Liver (tissue), 9 donors: ENCODE results near the gene CPAMD8. TPM values are rescaled to one million over a fixed set of nuclear protein-coding genes. Genes with fewer than 3 reads are reported as not detected.

ENCODE experiments used
- DNase-seq: peaks from one replicate; pipeline ENCODE4 v3.0.0-alpha.2; 2017; ENCODE audit warnings: low spot score
- H3K27ac ChIP-seq, 2 donors: one replicate each; pipeline ENCODE4 v1.7.0; 2013; ENCODE audit warnings: inconsistent platforms in 2 of 2, low read length in 2 of 2, control low read depth in 1 of 2, low read depth in 1 of 2, mild to moderate bottlenecking in 1 of 2
- H3K27me3 ChIP-seq, 4 donors: one replicate each; pipeline versions ENCODE4 v1.6.1 to v1.7.0; 2013; ENCODE audit warnings: low read length in 3 of 4, inconsistent platforms in 1 of 4, mild to moderate bottlenecking in 1 of 4, moderate library complexity in 1 of 4; ENCODE audit not compliant: control insufficient read depth in 4 of 4, insufficient read depth in 4 of 4
- H3K36me3 ChIP-seq, 4 donors: one replicate each; pipeline versions ENCODE4 v1.6.1 to v1.7.0; 2013; ENCODE audit warnings: low read length in 3 of 4, mild to moderate bottlenecking in 3 of 4, low read depth in 1 of 4, moderate library complexity in 1 of 4; ENCODE audit not compliant: control insufficient read depth in 4 of 4, insufficient read depth in 3 of 4
- H3K4me1 ChIP-seq, 4 donors: one replicate each; pipeline versions ENCODE4 v1.6.1 to v1.7.0; 2013; ENCODE audit warnings: low read length in 3 of 4, mild to moderate bottlenecking in 3 of 4, moderate library complexity in 1 of 4; ENCODE audit not compliant: control insufficient read depth in 4 of 4, insufficient read depth in 4 of 4
- H3K4me3 ChIP-seq, 3 donors: one replicate each; pipeline versions ENCODE4 v1.6.1 to v1.7.0; 2013; ENCODE audit warnings: low read length in 3 of 3, control low read depth in 1 of 3, low read depth in 1 of 3, mild to moderate bottlenecking in 1 of 3
- H3K9ac ChIP-seq, 2 donors: one replicate each; pipeline ENCODE4 v1.7.0; 2013; ENCODE audit warnings: low read length in 2 of 2, mild to moderate bottlenecking in 2 of 2, moderate library complexity in 2 of 2, control low read depth in 1 of 2, low read depth in 1 of 2
- H3K9me3 ChIP-seq, 4 donors: one replicate each; pipeline versions ENCODE4 v1.6.1 to v1.7.0; 2013; ENCODE audit warnings: low read length in 3 of 4; ENCODE audit not compliant: control insufficient read depth in 4 of 4
- ATF3 ChIP-seq: IDR thresholded peaks from 2 replicates; pipeline ENCODE4 v1.6.1; 2016; ENCODE audit warnings: antibody characterized with exemption
- EGR1 ChIP-seq, 2 donors: IDR thresholded peaks; 2 replicates each; pipeline ENCODE4 v1.6.1; 2016 to 2018; ENCODE audit warnings: antibody characterized with exemption in 2 of 2, low read depth in 2 of 2
- FOXA1 ChIP-seq: IDR thresholded peaks from 2 replicates; pipeline ENCODE4 v1.6.1; 2016; ENCODE audit warnings: antibody characterized with exemption
- FOXA2 ChIP-seq: IDR thresholded peaks from 2 replicates; pipeline ENCODE4 v1.6.1; 2016; ENCODE audit warnings: antibody characterized with exemption
- GABPA ChIP-seq, 2 donors: IDR thresholded peaks in 1 of 2; conservative IDR thresholded peaks in 1 of 2; 2 replicates each; pipeline ENCODE4 v1.6.1; 2016; ENCODE audit warnings: antibody characterized with exemption in 2 of 2, mild to moderate bottlenecking in 1 of 2, moderate library complexity in 1 of 2
- HNF4A ChIP-seq, 2 donors: conservative IDR thresholded peaks; 2 replicates each; pipeline ENCODE4 v1.6.1; 2016; ENCODE audit warnings: antibody characterized with exemption in 2 of 2, mild to moderate bottlenecking in 2 of 2
- HNF4G ChIP-seq: IDR thresholded peaks from 2 replicates; pipeline ENCODE4 v1.6.1; 2016; ENCODE audit warnings: antibody characterized with exemption
- MAX ChIP-seq: IDR thresholded peaks from 2 replicates; pipeline ENCODE4 v1.6.1; 2016; ENCODE audit warnings: antibody characterized with exemption
- NR2F2 ChIP-seq: IDR thresholded peaks from 2 replicates; pipeline ENCODE4 v1.6.1; 2016; ENCODE audit warnings: antibody characterized with exemption
- RAD21 ChIP-seq, 2 donors: IDR thresholded peaks; 2 replicates each; pipeline ENCODE4 v1.6.1; 2016; ENCODE audit warnings: antibody characterized with exemption in 2 of 2, mild to moderate bottlenecking in 2 of 2
- RXRA ChIP-seq, 2 donors: IDR thresholded peaks; 2 replicates each; pipeline ENCODE4 v1.6.1; 2017 to 2018; ENCODE audit warnings: antibody characterized with exemption in 2 of 2, mild to moderate bottlenecking in 1 of 2
- TAF1 ChIP-seq: conservative IDR thresholded peaks from 2 replicates; pipeline ENCODE4 v1.6.1; 2016; ENCODE audit warnings: antibody characterized with exemption, mild to moderate bottlenecking
- YY1 ChIP-seq: IDR thresholded peaks from 2 replicates; pipeline ENCODE4 v1.6.1; 2016; ENCODE audit warnings: antibody characterized with exemption, mild to moderate bottlenecking
- ZBTB33 ChIP-seq: IDR thresholded peaks from 2 replicates; pipeline ENCODE4 v1.6.1; 2016; ENCODE audit warnings: antibody characterized with exemption
- WGBS: extraction: QIAGEN DNeasy Blood & Tissue Kit; methylation state at CpG from one replicate; pipeline ENCODE4 v1.1.7; 2013; 5-methylcytosine and 5-hydroxymethylcytosine counted together
- polyA plus RNA-seq, 2 donors: library from polyadenylated mRNA; stranded (reverse) in 1 of 2; unstranded in 1 of 2; fragments of 200-250 nt in 1 of 2; fragments of >200 nt in 1 of 2; fragmentation: Nextera tagmentation in 1 of 2; extraction: Ambion mirVana in 1 of 2; gene quantifications; one replicate each; pipeline versions ENCODE4 v1.2.1 to v1.2.3, GENCODE V29; 2013 to 2015
- total RNA-seq, 2 donors: library from RNA; depleted of rRNA; stranded (reverse); fragments of >200 nt; gene quantifications; one replicate each; pipeline ENCODE4 v1.2.3, GENCODE V29; 2014
- TF ChIP-seq, protein P1 (sequence below): fragments of 150-350 bp; IDR thresholded peaks from 2 replicates; pipeline ENCODE4 v1.5.1; 2017; ENCODE audit warnings: improper control_type of control experiment, low read depth, low read length; ENCODE audit not compliant: missing input control
- TF ChIP-seq, protein P2 (sequence below): IDR thresholded peaks from 2 replicates; pipeline ENCODE4 v1.6.1; 2016; ENCODE audit warnings: antibody characterized with exemption, mild to moderate bottlenecking
- donor health status: healthy.
- donor health status: healthy.
- donor health status: healthy.
- donor health status: healthy.
- donor health status: healthy.

The CPAMD8 gene
- total and polyA plus RNA-seq, 4 donors: 0.92 to 1.4 (median 1.1) TPM

- WGBS: 88% methylated on average over 5 of the region's 5 CpGs
- DNase-seq: no peak
- H3K27me3 ChIP-seq: peaks cover 0 to 2% (median 0%) of the 10 kb centered on the region in 4 donors
- TF ChIP-seq MAX (no peak), ATF3 (no peak), RXRA (IDR thresholded peaks at IDR 0.05) (no peak), TAF1 (no peak), ZBTB33 (no peak), NR2F2 (no peak), HNF4A (conservative IDR thresholded peaks at IDR 0.05) (no peak), HNF4G (no peak), RAD21 (IDR thresholded peaks at IDR 0.05) (no peak), YY1 (no peak), EGR1 (IDR thresholded peaks at IDR 0.05; ENCODE audit: low read depth in 2 of 2) (no peak), FOXA2 (no peak)
- TF ChIP-seq, protein P1, sequence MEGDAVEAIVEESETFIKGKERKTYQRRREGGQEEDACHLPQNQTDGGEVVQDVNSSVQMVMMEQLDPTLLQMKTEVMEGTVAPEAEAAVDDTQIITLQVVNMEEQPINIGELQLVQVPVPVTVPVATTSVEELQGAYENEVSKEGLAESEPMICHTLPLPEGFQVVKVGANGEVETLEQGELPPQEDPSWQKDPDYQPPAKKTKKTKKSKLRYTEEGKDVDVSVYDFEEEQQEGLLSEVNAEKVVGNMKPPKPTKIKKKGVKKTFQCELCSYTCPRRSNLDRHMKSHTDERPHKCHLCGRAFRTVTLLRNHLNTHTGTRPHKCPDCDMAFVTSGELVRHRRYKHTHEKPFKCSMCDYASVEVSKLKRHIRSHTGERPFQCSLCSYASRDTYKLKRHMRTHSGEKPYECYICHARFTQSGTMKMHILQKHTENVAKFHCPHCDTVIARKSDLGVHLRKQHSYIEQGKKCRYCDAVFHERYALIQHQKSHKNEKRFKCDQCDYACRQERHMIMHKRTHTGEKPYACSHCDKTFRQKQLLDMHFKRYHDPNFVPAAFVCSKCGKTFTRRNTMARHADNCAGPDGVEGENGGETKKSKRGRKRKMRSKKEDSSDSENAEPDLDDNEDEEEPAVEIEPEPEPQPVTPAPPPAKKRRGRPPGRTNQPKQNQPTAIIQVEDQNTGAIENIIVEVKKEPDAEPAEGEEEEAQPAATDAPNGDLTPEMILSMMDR: no peak
- no peaks in the 10 kb centered on the region for H3K9me3 ChIP-seq
- peaks cover 0 to 20% (median 6%) of the 10 kb centered on the region in 4 donors for H3K36me3 ChIP-seq
- H3K9ac ChIP-seq: no peak overlapping the region
- H3K27ac ChIP-seq: no peak overlapping the region
- no peak overlapping the region for H3K4me3 ChIP-seq
- H3K4me1 ChIP-seq: no peaks in the 10 kb centered on the region
These were observed 19.4 kb upstream of the CPAMD8 start for GRCh38 chr19:17045907-17046502.

DNA sequence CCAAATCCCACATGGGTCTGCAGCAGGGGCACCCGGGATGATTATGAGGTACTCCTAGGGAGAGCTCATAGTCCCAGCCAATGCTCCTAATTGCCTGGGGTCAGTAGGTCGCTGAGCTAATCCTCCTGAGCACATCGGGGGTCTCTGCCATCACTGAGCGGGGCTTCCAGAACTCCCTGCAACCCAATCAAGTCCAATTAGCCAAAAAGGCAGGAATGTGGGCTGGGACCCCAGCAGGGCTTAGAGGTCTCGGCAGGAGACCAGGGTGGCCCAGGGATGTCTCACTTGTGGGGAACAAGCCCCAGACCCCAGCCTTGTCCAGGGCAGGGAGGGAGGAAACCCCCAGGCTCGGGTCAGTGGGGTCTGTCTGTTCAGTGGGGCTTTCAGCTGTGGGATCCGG is 17.1 kb upstream of the CPAMD8 start:
- TF ChIP-seq HNF4A (conservative IDR thresholded peaks at IDR 0.05) (no peak), HNF4G (no peak), FOXA2 (no peak), MAX (no peak), EGR1 (IDR thresholded peaks at IDR 0.05; ENCODE audit: low read depth in 2 of 2) (no peak), RXRA (IDR thresholded peaks at IDR 0.05) (no peak), TAF1 (no peak), GABPA (IDR thresholded peaks at IDR 0.05 in 1 of 2, conservative IDR thresholded peaks at IDR 0.05 in 1 of 2) (no peak), FOXA1 (no peak)
- TF ChIP-seq, protein P2, sequence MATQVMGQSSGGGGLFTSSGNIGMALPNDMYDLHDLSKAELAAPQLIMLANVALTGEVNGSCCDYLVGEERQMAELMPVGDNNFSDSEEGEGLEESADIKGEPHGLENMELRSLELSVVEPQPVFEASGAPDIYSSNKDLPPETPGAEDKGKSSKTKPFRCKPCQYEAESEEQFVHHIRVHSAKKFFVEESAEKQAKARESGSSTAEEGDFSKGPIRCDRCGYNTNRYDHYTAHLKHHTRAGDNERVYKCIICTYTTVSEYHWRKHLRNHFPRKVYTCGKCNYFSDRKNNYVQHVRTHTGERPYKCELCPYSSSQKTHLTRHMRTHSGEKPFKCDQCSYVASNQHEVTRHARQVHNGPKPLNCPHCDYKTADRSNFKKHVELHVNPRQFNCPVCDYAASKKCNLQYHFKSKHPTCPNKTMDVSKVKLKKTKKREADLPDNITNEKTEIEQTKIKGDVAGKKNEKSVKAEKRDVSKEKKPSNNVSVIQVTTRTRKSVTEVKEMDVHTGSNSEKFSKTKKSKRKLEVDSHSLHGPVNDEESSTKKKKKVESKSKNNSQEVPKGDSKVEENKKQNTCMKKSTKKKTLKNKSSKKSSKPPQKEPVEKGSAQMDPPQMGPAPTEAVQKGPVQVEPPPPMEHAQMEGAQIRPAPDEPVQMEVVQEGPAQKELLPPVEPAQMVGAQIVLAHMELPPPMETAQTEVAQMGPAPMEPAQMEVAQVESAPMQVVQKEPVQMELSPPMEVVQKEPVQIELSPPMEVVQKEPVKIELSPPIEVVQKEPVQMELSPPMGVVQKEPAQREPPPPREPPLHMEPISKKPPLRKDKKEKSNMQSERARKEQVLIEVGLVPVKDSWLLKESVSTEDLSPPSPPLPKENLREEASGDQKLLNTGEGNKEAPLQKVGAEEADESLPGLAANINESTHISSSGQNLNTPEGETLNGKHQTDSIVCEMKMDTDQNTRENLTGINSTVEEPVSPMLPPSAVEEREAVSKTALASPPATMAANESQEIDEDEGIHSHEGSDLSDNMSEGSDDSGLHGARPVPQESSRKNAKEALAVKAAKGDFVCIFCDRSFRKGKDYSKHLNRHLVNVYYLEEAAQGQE: no peak
- TF ChIP-seq, protein P1: no peak
- 75% methylated on average over 7 of the region's 7 CpGs for WGBS

More for the DNA sequence above, 17.1 kb upstream of the CPAMD8 start:
- no peaks in the 10 kb centered on the region for H3K4me1 ChIP-seq
- H3K9me3 ChIP-seq: no peaks in the 10 kb centered on the region
- H3K4me3 ChIP-seq: no peak overlapping the region
- no peak overlapping the region for H3K27ac ChIP-seq
- peaks cover 0 to 2% (median 0%) of the 10 kb centered on the region in 4 donors for H3K27me3 ChIP-seq
- H3K36me3 ChIP-seq: peaks cover 0 to under 1% (median 0%) of the 10 kb centered on the region in 4 donors
- no peak for DNase-seq
- no peak overlapping the region for H3K9ac ChIP-seq
